Measurements from ENCODE around the gene FAM50B. TPM values are rescaled to one million over a fixed set of nuclear protein-coding genes. Genes with fewer than 3 reads are reported as not detected.

FAM50B gene
- total and polyA plus RNA-seq, 7 experiments from 2014 or later: 3.4 to 22.9 (median 12.0) TPM

GRCh38 chr6:3829285-3829684 lies 19.9 kb upstream of the FAM50B start:
- Histone ChIP-seq H3K27me3 (ENCODE audit: control insufficient read depth in 2 of 2, insufficient read depth in 2 of 2, low read length in 2 of 2) (no peaks in the 10 kb centered on the region), H3K27ac (ENCODE audit: low read depth, low read length) (no peak overlapping the region), H3K36me3 (ENCODE audit: control insufficient read depth in 2 of 3, insufficient read depth in 3 of 3, low read length in 3 of 3) (no peaks in the 10 kb centered on the region), H3K9me3 (ENCODE audit: control insufficient read depth in 2 of 3, low read length in 3 of 3) (no peaks in the 10 kb centered on the region), H3K4me1 (ENCODE audit: control insufficient read depth in 2 of 2, insufficient read depth in 2 of 2, low read length in 2 of 2) (no peaks in the 10 kb centered on the region), H3K4me3 (ENCODE audit: low read length) (no peak overlapping the region)
- H3K27me3 Mint-ChIP-seq: peaks cover 7 to 20% (median 18%) of the 10 kb centered on the region in 5 donors
- H3K4me3 Mint-ChIP-seq: no peak overlapping the region
- H3K9me3 Mint-ChIP-seq: no peaks in the 10 kb centered on the region
- H3K4me1 Mint-ChIP-seq: no peaks in the 10 kb centered on the region
- DNase-seq (no peak), ATAC-seq (no peak)
- intact Hi-C loops (cut with micrococcal nuclease): no loop called here
- POLR2A ChIA-PET: no interaction called here
- no peaks in the 10 kb centered on the region for H3K36me3 Mint-ChIP-seq
- H3K27ac Mint-ChIP-seq: no peak overlapping the region
- CTCF ChIA-PET: interaction anchor here (0.7 kb wide), 1 partner anchor 86 kb away, joined by 3 read pairs; no protein-coding TSS in a partner anchor

DNA sequence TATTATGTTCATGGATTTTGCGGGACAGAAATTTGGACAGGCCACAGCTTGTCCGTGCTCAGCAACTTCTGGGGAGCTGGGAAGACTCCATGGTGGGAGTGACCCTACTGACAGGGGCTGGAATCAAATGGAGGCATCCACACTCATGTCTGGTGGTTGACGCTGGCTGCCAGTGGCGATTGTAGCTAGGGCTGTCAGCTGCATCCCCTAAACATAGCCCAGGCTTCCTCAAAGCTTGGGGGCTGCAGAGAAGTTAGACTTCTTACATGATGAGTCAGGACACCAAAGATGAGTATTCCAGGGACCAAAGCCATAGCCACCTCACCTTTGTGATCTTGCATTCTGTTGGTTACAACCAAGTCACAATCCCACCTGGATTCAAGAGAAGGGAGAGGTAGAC lies 18.4 kb upstream of the FAM50B start:
- ATAC-seq: no peak
- H3K36me3 Mint-ChIP-seq: no peaks in the 10 kb centered on the region
- Histone ChIP-seq H3K9me3 (ENCODE audit: control insufficient read depth in 2 of 3, low read length in 3 of 3) (no peaks in the 10 kb centered on the region), H3K4me3 (ENCODE audit: low read length) (no peak overlapping the region), H3K4me1 (ENCODE audit: control insufficient read depth in 2 of 2, insufficient read depth in 2 of 2, low read length in 2 of 2) (no peaks in the 10 kb centered on the region), H3K36me3 (ENCODE audit: control insufficient read depth in 2 of 3, insufficient read depth in 3 of 3, low read length in 3 of 3) (no peaks in the 10 kb centered on the region), H3K27me3 (ENCODE audit: control insufficient read depth in 2 of 2, insufficient read depth in 2 of 2, low read length in 2 of 2) (no peaks in the 10 kb centered on the region), H3K27ac (ENCODE audit: low read depth, low read length) (no peak overlapping the region)
- ChIA-PET CTCF (no interaction called here), POLR2A (no interaction called here)
- no peak overlapping the region for H3K27ac Mint-ChIP-seq
- no peaks in the 10 kb centered on the region for H3K9me3 Mint-ChIP-seq
- H3K27me3 Mint-ChIP-seq: peaks cover 7 to 20% (median 18%) of the 10 kb centered on the region in 5 donors
- H3K4me1 Mint-ChIP-seq: no peaks in the 10 kb centered on the region
- intact Hi-C loops (cut with micrococcal nuclease): no loop called here
- no peak for DNase-seq
- H3K4me3 Mint-ChIP-seq: no peak overlapping the region

- H3K36me3 ChIP-seq (ENCODE audit: control insufficient read depth in 2 of 3, insufficient read depth in 3 of 3, low read length in 3 of 3): no peaks in the 10 kb centered on the region
- H3K4me1 ChIP-seq (ENCODE audit: control insufficient read depth in 2 of 2, insufficient read depth in 2 of 2, low read length in 2 of 2): no peaks in the 10 kb centered on the region
- H3K27ac ChIP-seq (ENCODE audit: low read depth, low read length): no peak overlapping the region
- Mint-ChIP-seq H3K9me3 (no peaks in the 10 kb centered on the region), H3K4me1 (no peaks in the 10 kb centered on the region), H3K4me3 (no peak overlapping the region), H3K36me3 (no peaks in the 10 kb centered on the region), H3K27me3 (peaks cover 7 to 20% (median 18%) of the 10 kb centered on the region in 5 donors), H3K27ac (no peak overlapping the region)
- H3K9me3 ChIP-seq (ENCODE audit: control insufficient read depth in 2 of 3, low read length in 3 of 3): no peaks in the 10 kb centered on the region
- no peaks in the 10 kb centered on the region for H3K27me3 ChIP-seq (ENCODE audit: control insufficient read depth in 2 of 2, insufficient read depth in 2 of 2, low read length in 2 of 2)
- intact Hi-C loops (cut with micrococcal nuclease): no loop called here
- ChIA-PET POLR2A (no interaction called here), CTCF (no interaction called here)
- H3K4me3 ChIP-seq (ENCODE audit: low read length): no peak overlapping the region
- no peak for DNase-seq
- no peak for ATAC-seq
These were observed 17.2 kb upstream of the FAM50B start for GRCh38 chr6:3831761-3832530.

GRCh38 chr6:3835055-3835731 lies 14.0 kb upstream of the FAM50B start:
- H3K4me1 Mint-ChIP-seq: no peaks in the 10 kb centered on the region
- ChIA-PET CTCF (no interaction called here), POLR2A (interaction anchor here (0.6 to 1.1 kb wide), 2 partner anchors 14 to 30 kb away, joined by 3 read pairs; partner anchors contain the start of gene FAM50B)
- H3K9me3 ChIP-seq (ENCODE audit: control insufficient read depth in 2 of 3, low read length in 3 of 3): no peaks in the 10 kb centered on the region
- ATAC-seq: no peak
- intact Hi-C loops (cut with micrococcal nuclease): no loop called here
- peaks cover 0 to 2% (median 0%) of the 10 kb centered on the region in 11 donors for H3K9me3 Mint-ChIP-seq
- no peaks in the 10 kb centered on the region for H3K27me3 ChIP-seq (ENCODE audit: control insufficient read depth in 2 of 2, insufficient read depth in 2 of 2, low read length in 2 of 2)
- no peak overlapping the region for H3K27ac ChIP-seq (ENCODE audit: low read depth, low read length)
- no peak for DNase-seq
- H3K36me3 ChIP-seq (ENCODE audit: control insufficient read depth in 2 of 3, insufficient read depth in 3 of 3, low read length in 3 of 3): no peaks in the 10 kb centered on the region
- H3K4me1 ChIP-seq (ENCODE audit: control insufficient read depth in 2 of 2, insufficient read depth in 2 of 2, low read length in 2 of 2): no peaks in the 10 kb centered on the region
- H3K4me3 ChIP-seq (ENCODE audit: low read length): no peak overlapping the region
- H3K36me3 Mint-ChIP-seq: no peaks in the 10 kb centered on the region
- H3K27ac Mint-ChIP-seq: no peak overlapping the region
- peaks cover 0 to 19% (median 11%) of the 10 kb centered on the region in 5 donors for H3K27me3 Mint-ChIP-seq
- H3K4me3 Mint-ChIP-seq: no peak overlapping the region

GRCh38 chr6:3835785-3836184 lies 13.4 kb upstream of the FAM50B start:
- H3K27me3 Mint-ChIP-seq: peaks cover 0 to 14% (median 10%) of the 10 kb centered on the region in 5 donors
- intact Hi-C loops (cut with micrococcal nuclease): no loop called here
- H3K36me3 ChIP-seq (ENCODE audit: control insufficient read depth in 2 of 3, insufficient read depth in 3 of 3, low read length in 3 of 3): no peaks in the 10 kb centered on the region
- no peak overlapping the region for H3K27ac Mint-ChIP-seq
- no peak overlapping the region for H3K4me3 Mint-ChIP-seq
- H3K27ac ChIP-seq (ENCODE audit: low read depth, low read length): no peak overlapping the region
- H3K4me3 ChIP-seq (ENCODE audit: low read length): no peak overlapping the region
- peaks cover 0 to 2% (median 0%) of the 10 kb centered on the region in 11 donors for H3K9me3 Mint-ChIP-seq
- DNase-seq (no peak), ATAC-seq (no peak)
- H3K9me3 ChIP-seq (ENCODE audit: control insufficient read depth in 2 of 3, low read length in 3 of 3): no peaks in the 10 kb centered on the region
- no peaks in the 10 kb centered on the region for H3K27me3 ChIP-seq (ENCODE audit: control insufficient read depth in 2 of 2, insufficient read depth in 2 of 2, low read length in 2 of 2)
- no peaks in the 10 kb centered on the region for H3K4me1 ChIP-seq (ENCODE audit: control insufficient read depth in 2 of 2, insufficient read depth in 2 of 2, low read length in 2 of 2)
- H3K4me1 Mint-ChIP-seq: no peaks in the 10 kb centered on the region
- H3K36me3 Mint-ChIP-seq: no peaks in the 10 kb centered on the region
- POLR2A ChIA-PET: interaction anchor here (1.1 kb wide), 1 partner anchor 13 kb away, joined by 3 read pairs; the partner anchor contains the start of gene FAM50B
- CTCF ChIA-PET: no interaction called here

- intact Hi-C loops (cut with micrococcal nuclease): no loop called here
- Mint-ChIP-seq H3K9me3 (peaks cover 0 to 2% (median 0%) of the 10 kb centered on the region in 11 donors), H3K36me3 (no peaks in the 10 kb centered on the region), H3K27ac (no peak overlapping the region), H3K27me3 (peaks cover 0 to 15% (median 8%) of the 10 kb centered on the region in 5 donors), H3K4me3 (no peak overlapping the region), H3K4me1 (no peaks in the 10 kb centered on the region)
- Histone ChIP-seq H3K27me3 (ENCODE audit: control insufficient read depth in 2 of 2, insufficient read depth in 2 of 2, low read length in 2 of 2) (no peaks in the 10 kb centered on the region), H3K36me3 (ENCODE audit: control insufficient read depth in 2 of 3, insufficient read depth in 3 of 3, low read length in 3 of 3) (no peaks in the 10 kb centered on the region), H3K4me1 (ENCODE audit: control insufficient read depth in 2 of 2, insufficient read depth in 2 of 2, low read length in 2 of 2) (no peaks in the 10 kb centered on the region), H3K9me3 (ENCODE audit: control insufficient read depth in 2 of 3, low read length in 3 of 3) (no peaks in the 10 kb centered on the region), H3K27ac (ENCODE audit: low read depth, low read length) (no peak overlapping the region), H3K4me3 (ENCODE audit: low read length) (no peak overlapping the region)
- DNase-seq (no peak), ATAC-seq (no peak)
- POLR2A ChIA-PET: no interaction called here
- CTCF ChIA-PET: no interaction called here
These were observed 12.6 kb upstream of the FAM50B start for GRCh38 chr6:3836566-3836965.

Measured in naive thymus-derived CD4-positive, alpha-beta T cell (primary cell).